Inflammatory macrophage treated with lipopolysaccharide for 1 hour (primary cell): ENCODE data around the gene CMIP.
"Not testable (repeated sequence)": the region's sequence is repeated elsewhere in the genome, so short reads cannot be mapped to it uniquely, and the experiment has no call there.

ENCODE experiments used
- DNase-seq, 2 donors: peaks; one replicate each; pipeline ENCODE4 v3.0.0-alpha.2; 2020 to 2022

The CMIP gene

DNA sequence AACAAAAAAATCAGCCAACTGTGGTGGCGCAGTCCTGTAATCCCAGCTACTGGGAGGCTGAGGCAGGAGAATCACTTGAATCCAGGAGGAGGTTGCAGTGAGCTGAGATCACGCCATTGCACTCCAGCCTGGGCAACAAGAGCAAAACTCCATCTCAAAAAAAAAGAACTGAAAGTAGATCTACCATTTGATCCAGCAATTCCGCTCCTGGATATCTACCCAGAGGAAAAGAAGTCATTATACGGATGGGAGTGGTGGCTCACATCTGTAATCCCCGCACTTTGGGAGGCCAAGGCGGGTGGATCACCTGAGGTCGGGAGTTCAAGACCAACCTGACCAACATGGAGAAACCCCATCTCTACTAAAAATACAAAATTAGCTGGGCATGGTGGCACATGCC is 22.5 kb upstream of the CMIP start:
- not testable (repeated sequence) for DNase-seq

DNA sequence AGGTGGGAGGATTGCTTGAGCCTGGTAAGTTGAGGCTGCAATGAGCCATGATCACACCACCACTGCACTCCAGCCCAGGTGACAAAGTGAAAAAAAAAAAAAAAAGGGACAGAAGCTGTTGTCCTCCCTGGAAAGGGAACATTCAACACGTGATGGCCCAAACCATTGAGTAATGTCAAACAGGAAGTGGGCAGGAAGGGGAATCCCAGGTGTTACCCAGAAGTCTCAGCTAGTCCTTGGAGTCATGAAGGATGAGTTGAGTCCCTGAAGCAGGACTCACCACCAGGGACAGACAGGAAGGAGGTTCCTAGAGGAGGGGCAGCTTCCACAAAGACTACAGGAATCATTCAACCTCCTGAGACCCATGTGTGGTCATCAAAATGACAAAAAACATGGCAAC is 19.8 kb upstream of the CMIP start:
- DNase-seq: peak; percentile 85 to 94

DNA sequence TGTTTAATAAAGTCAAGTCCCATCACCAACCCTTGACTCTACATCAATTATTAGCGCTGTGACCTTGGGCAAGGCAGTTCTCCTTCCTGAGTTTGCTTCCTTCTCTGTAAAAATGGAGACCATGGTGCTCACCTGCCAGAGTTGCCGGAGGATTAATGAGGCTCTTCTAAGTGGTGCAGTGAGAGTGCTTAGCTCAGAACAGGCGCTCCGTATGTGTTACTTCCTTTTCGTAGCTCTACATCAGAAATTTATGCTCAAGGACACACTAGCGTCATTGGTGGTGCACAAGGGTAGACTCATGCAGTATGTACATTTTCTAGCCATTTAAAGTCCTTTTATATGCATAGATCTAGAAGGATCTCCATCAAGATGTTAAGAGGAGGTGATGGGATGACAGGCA is 17.4 kb upstream of the CMIP start:
- DNase-seq: no peak

DNA sequence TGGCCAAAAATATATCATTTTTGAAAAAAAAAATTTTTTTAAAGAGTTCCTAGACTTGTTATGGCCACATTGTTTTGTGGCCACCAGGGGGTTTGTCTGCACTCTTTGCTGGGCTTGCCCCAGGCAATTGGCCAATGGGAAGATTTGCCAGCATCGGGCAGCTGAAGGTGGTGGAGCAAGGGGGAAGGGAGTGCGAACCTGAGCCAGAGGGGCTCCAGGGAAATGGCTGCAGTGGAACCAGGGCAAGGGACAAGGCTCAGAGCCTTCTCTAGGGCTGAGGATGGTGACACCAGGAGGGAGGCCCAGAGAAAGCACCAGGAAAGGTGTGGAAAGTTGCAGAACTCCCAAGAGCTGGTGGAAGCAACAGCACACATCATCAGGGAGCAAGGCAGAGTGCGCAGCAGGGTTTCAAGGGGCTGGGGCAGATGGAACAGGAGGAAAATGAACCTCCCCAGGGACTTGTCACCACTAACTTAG is 15.5 kb upstream of the CMIP start:
- DNase-seq: peak; percentile 42 to 58

DNA sequence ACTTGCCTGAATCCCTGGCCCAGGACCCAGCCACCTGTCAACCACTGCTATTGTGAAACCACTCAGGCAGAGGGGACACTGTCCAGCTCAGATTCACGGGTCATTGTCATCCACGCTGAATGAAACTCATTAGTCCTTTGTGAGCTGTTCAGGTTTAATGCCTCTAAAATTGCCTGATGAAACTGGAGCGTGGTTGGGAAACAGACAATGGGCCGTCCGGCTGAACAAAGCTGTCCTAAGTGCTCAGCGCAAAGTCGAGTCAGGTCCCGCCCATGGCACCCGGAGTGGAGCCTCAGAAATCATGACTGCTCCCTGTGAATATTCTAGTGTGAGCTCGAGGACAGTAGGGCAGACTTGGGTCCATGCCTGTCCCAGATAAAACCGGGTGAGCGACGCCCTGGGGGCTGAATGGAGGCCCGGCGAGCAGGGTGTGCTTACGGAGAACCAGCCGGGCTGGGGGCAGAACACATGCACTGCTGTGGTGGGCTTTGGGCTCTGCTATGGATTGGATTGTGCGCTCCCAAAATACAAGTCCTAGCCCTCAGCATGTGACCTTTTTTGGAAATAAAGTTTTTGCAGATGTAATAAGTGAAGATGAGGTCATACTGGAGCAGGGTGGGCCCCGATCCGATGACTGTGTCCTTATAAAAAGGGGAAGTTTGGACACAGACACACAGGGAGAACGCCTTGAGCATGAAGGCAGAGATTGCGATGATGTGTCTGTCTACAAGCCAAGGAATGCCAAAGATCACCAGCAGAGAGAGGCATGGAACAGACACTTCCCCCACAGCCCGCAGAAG is 12.9 kb upstream of the CMIP start:
- peak; percentile 91 to 93 for DNase-seq

DNA sequence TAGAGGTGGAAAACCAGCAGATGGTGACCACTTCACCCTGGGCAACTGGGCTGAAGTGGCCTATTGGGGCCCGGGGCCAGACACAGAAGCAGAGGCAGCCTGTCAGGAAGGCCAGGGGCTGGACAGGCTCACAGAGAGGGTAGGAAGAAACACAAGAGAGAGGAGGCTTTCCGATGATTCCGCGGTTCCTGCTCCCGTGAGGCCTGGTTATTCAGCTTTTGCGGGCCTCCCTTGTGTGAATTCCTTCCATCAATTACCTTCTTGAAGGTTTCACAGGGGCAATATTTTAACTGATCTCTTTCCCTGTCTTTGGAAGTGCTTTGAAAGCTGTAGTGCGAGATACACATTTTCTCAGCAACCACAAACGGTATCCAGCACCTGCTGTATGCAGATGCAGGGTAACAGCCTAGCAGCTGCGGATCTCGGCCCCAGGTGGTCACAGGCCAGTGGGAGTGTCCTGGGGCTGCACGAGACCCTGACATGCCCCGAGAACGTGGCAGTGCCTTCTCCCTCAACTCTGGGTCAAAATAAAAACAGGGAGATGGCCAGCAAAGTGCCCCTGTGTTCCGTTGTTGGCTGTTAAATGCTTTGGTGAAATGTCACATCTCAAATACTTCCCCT is 11.6 kb upstream of the CMIP start:
- DNase-seq: no peak

DNA sequence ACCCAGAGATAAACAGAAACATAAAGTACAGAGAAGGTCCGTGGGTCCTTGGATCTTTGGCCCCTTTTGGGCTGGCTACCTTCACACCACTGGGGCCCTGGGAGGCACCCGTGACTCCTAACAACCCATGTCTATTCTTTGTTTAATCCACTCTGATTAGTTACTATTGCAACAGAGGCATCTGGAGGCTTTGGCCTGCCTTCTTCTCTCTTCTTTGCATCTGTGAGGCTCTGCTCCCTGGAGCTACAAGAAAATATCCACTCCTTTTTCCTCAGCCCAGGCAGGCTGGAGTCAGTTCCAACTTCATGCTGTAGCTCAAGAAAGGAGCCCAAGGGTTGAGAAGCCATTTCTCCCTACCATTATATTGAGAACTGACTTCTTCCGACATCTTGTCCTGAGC is 9.5 kb upstream of the CMIP start:
- no peak for DNase-seq

DNA sequence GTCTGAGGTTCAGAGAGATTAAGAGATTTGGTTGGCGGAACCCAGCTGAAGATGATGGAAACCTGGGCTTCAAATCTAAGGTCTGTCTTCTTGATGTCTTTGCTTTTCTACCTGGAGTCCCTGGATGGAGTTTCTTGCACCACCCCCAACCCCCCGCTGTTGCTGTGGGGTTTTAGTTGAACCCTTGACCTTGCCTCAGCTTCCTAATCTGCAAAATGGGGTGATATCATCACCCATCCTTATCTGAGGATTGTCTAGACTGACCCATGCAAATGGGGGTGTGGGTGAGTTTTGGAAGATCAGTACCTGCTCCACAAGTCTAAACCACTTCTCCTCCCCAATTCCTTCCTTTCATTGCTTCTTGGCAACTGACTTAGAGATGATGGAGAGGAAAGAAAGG is 9.0 kb upstream of the CMIP start:
- DNase-seq: no peak

DNA sequence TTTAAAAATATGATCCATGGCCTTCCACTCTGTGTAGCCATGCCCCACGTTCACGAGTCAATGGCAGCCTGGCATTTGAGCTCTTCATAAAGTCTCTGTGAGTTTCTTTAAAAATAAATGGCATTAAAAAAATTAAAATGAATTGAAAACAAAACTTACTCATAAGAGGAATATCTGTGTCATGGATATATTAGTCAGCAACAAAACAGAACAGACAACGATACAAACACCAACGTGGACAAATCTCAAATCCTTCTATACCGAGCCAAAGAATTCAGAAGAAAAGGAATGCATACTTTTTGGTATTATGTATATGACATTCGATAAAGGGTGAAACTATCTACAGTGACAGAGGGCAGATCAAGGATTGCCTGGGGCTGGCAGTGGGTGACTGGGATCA is 8.2 kb upstream of the CMIP start:
- DNase-seq: no peak

DNA sequence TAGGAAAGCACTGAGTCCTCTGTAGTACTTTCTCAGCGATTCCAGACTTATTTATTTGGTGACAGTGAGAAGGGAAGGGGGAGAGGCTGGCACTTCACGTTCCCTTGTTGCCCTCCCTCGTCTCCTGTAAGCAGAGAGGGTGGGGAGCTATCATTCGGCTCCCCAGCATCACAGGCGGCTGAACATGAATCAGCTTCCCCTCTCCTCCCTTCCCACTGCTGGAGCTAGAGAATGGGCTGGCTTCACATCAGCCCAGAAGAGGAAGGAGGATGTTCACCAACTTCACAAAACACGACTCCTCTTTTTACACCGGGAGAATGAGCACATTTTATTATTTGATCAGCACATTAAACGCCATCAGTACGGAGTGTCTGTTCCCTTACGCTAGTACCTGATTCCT is 6.7 kb upstream of the CMIP start:
- peak; percentile 65 for DNase-seq

DNA sequence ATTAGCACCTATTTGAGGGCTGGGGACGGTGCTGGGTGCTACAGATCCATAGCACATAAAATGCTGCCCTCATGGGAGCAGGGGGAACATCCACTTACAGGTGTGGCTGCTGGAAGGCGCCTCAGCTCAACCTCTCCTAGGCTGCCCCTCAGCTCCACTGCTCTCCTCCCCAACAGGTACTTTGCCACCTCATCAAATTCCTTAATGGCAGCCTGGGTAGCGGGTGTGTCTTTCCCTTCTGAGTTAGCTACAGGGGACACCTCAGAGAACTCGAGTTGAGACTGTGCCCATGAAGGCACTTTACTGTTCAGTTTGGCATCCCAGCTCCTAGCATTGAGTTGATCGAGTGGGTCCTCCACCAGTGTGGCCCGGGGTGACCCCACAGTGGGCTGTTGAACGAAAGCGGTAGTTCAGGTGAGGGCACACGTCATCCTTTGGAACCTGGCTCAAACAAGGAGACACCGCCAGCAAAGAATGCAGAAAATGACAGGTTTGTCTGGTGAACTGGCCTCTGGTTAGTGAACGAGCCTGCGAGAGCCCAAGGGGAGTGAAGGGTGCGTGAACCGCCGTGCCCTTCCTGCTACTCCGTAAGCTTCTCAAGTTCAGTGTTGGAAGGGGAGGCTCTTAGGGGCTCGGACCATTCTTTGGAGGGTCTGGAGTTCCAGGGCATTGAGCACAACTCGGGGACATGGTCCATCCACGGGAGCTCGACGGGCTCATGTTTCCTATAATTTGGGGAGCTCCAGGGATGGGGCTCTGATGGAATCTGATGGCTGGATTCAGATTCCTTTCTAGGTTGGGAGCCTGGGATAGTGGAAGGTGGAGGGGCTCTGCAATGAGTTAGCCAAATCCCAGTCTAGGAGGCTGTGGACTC is 3.5 kb upstream of the CMIP start:
- no peak for DNase-seq

DNA sequence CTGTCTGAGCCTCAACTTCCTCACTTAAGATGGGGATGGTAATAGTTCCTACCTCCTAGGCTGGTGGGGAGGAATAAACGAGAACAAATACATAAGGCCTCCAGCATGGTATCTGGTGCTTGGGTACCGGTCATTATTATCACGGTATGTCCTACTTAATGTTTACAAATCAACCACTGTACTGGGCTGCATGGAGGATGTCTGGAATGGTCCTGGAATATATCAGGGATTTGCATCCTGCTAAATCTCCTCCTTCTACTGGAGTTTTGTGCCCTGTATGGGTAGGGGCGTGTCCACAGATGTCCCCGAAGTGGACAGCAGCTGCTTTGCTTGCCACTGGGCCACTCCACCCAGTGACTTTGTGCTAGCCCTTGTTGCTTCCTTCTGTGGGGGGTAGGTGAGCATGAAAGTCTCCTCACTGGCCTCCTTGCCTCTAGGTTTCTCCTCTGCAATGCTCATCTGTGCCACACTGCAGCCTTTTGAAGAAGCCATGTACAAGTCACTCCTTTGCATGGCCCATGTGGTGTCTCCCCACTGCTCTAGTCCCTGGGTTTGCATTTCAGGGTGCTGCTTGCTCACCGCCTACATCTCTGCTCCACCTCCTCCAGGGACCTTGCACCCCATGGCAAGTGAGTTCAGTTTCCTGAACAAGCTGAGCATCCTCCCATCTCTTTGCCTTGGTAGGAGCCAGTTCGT is 2.2 kb upstream of the CMIP start:
- no peak for DNase-seq

DNA sequence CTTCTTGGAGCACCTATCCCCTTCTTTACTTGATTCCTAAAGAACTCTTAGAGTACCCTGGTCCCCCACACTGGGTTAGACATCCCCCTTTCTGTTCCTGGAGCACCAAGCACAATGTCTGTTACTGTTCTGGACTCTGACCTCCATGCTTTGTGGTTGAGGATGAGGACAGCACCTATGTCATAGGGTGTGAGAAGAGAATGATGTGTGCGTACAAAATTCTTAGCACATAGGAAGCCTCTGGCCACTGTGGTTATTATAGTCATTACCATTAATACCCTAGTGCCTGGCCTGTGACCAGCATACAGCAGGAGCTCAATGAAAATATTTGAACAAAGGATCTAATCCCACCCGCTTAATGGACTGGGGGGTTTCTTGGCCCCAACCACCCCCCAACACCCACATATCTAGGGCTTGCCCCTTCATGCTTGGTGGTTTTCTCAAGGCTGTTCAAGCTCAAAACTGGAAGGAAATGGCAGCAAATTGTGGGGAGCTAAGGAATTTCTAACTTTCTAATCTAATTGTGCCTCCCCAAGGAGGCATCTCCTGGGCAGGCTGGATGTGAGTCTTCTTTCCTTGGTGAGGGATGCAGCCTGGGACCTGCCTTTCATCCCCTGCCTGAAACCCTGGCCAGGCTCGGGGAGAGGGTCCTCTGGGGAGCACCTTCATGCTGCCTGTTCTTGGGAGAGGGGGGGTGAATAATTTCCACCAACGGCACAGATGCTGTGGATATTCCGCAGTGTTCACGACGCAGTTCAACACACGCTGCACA is 1.5 kb upstream of the CMIP start:
- no peak for DNase-seq

DNA sequence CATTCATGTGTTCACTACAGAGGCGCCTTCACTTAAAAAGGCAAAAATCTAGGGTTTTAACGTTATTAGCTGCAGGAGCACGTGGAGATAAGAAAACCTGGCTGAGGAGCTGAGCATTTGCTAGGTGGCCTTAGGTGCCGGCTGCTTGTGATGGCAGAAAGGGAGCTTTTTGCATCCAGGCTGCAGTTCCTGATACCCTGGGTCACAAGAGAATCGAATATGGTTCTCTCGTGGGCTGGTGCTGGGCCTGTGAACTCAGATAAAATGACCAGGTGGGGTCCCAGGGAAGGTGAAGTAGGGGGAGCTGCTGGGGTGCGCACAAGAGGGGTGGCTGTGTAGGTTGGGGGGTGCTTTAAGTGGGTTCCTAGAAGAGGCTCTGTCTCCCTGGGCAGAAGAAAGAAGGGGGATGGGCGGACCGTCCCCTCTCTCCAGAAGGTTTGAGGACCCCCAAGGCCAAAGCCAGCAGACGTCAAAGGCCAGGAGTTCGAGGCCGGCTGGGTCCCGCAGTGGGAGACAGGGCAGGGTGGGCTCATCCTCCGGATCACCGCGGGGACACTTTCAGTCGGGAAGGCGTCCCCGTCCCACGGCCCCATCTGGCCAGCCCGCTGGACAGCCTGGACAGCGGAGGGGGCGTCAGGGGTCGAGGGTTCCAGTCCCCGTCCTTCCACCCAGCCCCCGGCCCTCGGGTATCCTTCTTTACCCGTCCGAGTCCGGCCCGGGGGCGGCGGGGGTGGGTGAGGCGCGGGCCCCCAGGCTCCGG is 740 bp upstream of the CMIP start:
- DNase-seq: no peak

DNA sequence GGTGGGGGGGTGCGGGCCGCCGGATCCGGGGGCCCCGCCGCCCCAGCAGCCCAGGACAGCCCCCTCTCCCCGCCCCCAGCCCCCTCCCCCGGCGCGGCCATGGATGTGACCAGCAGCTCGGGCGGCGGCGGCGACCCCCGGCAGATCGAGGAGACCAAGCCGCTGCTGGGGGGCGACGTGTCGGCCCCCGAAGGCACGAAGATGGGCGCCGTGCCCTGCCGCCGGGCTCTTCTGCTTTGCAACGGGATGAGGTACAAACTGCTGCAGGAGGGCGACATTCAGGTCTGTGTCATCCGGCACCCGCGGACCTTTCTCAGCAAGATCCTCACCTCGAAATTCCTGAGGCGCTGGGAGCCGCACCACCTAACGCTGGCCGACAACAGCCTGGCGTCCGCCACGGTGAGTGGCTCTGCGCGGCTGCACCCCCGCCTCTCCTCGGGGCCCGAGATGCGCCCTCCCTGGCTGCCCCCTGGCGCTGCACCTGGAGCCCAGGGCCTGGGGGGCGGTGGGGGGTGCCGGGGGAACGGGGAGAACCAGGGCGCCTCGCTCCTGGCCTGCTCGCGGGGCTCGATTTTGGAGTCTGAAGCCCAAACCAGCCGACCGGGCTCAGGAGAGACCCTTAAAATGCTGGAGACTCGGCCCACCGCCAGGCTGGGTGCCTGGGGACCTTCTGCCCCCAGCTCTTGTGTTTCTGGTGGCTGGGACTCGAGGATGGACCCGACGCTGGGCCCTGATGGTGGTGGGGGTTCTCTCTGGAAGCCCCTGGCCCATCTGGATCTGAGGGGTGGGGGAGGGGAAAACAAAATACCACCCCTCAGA is 744 bp downstream of the CMIP start:
- DNase-seq: no peak

DNA sequence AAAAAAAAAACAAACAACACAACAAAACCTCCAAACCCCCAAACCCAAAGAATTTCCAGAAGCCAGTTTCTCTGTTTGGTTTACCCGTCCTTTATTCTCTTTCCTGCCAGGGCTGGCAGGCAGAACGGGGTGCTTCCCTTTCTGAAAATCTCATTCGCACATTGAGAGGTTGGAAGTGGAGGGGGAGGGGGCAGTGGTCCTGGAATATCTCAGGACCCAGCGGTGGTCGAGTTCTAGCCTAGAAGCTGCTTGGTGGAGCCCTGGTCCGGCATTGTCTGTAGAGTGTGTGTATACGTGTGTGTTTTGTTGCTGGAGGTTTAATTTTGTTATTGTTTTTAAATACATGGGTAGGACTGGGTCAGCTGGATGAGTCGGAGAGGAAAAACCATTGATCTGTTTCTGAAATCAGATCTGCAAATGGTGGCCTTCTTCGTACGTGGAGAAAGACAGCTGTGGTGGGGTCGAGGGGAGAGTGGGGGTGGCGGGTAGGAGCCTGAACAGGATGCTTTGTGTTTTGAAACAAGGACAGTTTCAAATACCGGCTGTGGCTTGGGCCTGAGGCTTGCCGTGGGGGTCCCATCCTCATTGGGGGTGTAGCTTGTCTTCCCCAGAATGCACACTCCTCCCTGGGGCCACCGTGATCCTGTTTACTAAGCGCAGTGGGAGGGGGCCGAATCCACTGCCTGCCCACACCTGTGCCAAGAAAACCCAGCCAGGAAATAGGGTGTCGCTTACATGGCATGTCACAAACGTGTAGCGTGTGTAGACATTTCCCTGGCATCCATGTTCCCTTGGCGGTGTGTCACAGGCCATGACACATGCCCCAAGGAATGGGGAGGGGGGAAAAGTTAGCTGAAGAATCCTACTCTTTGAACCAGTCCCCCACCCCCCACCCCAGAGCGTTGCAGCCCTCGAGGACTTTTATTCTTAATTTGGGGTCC is 1.6 kb downstream of the CMIP start:
- no peak for DNase-seq

DNA sequence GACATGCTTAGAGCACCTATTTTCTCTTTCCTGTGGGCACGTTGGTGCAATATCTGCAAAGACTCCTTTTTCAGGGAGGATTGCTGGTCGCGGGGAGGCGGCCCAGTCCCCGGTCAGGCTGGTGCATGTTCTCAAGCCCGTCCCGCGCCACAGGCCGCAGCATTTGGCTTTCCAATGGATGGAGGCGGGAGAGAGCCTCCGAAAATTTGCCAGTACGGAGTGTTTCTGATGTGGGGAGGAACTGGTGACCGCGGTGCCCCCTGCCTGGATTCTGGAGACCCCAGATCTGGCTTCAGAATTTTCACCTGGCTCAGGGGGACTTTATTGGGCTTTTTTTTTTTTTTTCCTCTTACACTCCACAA is 2.3 kb downstream of the CMIP start:
- DNase-seq: no peak

DNA sequence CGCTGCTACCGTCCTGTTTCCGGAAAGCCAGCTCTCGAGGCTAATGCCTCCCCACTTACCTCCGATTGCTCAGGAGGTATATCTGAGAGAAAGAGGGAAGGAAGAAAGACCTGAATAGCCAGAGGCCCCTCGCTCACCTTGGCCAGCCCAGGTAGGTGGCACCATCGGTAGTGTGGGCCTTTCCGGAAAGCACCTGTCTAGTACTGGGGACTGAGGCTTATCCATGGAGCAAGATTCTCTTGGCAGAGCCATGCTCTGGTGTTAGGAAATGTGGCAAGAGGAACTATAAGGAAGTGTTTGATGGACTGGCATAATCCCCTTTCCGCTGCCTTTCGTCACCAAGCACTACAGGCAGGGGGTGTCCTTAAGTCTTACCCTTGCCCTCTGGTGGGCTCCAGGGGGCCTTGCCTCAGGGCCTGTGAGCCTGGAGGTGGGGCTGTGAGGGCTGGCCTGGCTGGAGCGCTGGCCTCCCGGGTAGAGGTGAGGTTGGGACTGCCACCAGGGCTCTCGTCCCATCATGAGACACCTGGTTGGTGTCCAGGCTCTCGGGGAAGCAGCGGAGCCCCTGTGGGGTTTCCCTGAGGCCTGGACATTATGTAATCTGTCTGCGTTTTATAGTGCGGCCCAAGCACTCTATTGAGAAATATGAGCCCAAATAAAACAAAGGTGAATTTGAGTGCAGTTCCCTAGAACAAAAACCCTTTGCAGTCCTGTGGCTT is 2.9 kb downstream of the CMIP start:
- peak; percentile 58 to 71 for DNase-seq
